Skin of body (tissue), 2 donors: ENCODE results near the gene SLC25A17. TPM values are rescaled to one million over a fixed set of nuclear protein-coding genes. Genes with fewer than 3 reads are reported as not detected.

Source experiments
- DNase-seq: peaks from one replicate; lab custom pipeline; 2025; lab: John Stamatoyannopoulos, UW
- total RNA-seq: library from RNA; depleted of rRNA; stranded (reverse); fragments of >200 nt; gene quantifications from one replicate; pipeline ENCODE4 v1.2.3, GENCODE V29; 2014

The SLC25A17 gene
- total RNA-seq, 1 donor from 2014 or later: 14.2 TPM

- no peak for DNase-seq
Measured at GRCh38 chr22:40758390-40758789, 60.8 kb downstream of the SLC25A17 start.

- DNase-seq: no peak
Measured at GRCh38 chr22:40757071-40757470, 62.1 kb downstream of the SLC25A17 start.

- DNase-seq: no peak
Measured at GRCh38 chr22:40753114-40753513, 66.0 kb downstream of the SLC25A17 start.

- DNase-seq: no peak
Measured at GRCh38 chr22:40751250-40751649, 67.9 kb downstream of the SLC25A17 start.

- DNase-seq: no peak
Measured at GRCh38 chr22:40749829-40750228, 69.3 kb downstream of the SLC25A17 start.

- no peak for DNase-seq
Measured at GRCh38 chr22:40748388-40749355, 70.5 kb downstream of the SLC25A17 start.

GRCh38 chr22:40747361-40747760 is 71.8 kb downstream of the SLC25A17 start:
- DNase-seq: no peak

GRCh38 chr22:40746428-40747220 is 72.5 kb downstream of the SLC25A17 start:
- DNase-seq: no peak

- DNase-seq: no peak
Measured at GRCh38 chr22:40743768-40744167, 75.4 kb downstream of the SLC25A17 start.

GRCh38 chr22:40741116-40741515 is 78.0 kb downstream of the SLC25A17 start:
- no peak for DNase-seq

GRCh38 chr22:40739721-40740120 is 79.4 kb downstream of the SLC25A17 start:
- DNase-seq: no peak

GRCh38 chr22:40733919-40734318 is 85.2 kb downstream of the SLC25A17 start:
- DNase-seq: no peak

GRCh38 chr22:40732999-40733292 is 86.2 kb downstream of the SLC25A17 start:
- no peak for DNase-seq

- DNase-seq: no peak
Measured at GRCh38 chr22:40729284-40729683, 89.9 kb downstream of the SLC25A17 start.

- DNase-seq: no peak
Measured at GRCh38 chr22:40728731-40729189, 90.4 kb downstream of the SLC25A17 start.

GRCh38 chr22:40727964-40728615 is 91.1 kb downstream of the SLC25A17 start:
- no peak for DNase-seq

GRCh38 chr22:40727070-40727963 is 91.8 kb downstream of the SLC25A17 start:
- no peak for DNase-seq

GRCh38 chr22:40726514-40726913 is 92.6 kb downstream of the SLC25A17 start:
- no peak for DNase-seq

- no peak for DNase-seq
Measured at GRCh38 chr22:40723396-40723933, 95.7 kb downstream of the SLC25A17 start.

GRCh38 chr22:40721266-40721665 is 97.9 kb downstream of the SLC25A17 start:
- DNase-seq: no peak
